GM12874 (cell line): ENCODE measurements around the gene ABHD2.

Experiments
- TF ChIP-seq, protein P1 (sequence below): IDR thresholded peaks from 2 replicates; pipeline ENCODE4 v1.5.1; 2011; ENCODE audit warnings: low read depth, mild to moderate bottlenecking, control low read depth, low read length, moderate library complexity; ENCODE audit not compliant: insufficient read depth

The ABHD2 gene

DNA sequence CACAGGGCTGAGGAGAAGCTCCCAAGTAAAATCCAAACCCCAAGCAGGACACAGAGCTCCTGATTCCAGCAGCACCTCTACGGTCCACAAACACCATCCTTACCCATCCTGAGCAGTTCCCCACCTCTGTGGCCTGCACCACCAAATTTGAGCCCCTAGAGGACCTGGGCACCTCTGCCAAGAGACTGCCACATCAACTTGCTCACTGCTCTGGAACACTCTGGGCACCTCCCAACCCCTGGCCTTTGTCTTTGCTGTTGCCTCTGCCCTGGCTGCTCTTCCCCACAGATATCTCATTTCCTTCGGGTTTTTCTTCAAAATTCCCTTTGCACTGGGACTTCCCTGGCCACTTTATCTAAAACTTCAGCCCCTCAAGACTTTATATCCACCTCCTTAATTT, 127.4 kb downstream of the ABHD2 start:
- TF ChIP-seq, protein P1, sequence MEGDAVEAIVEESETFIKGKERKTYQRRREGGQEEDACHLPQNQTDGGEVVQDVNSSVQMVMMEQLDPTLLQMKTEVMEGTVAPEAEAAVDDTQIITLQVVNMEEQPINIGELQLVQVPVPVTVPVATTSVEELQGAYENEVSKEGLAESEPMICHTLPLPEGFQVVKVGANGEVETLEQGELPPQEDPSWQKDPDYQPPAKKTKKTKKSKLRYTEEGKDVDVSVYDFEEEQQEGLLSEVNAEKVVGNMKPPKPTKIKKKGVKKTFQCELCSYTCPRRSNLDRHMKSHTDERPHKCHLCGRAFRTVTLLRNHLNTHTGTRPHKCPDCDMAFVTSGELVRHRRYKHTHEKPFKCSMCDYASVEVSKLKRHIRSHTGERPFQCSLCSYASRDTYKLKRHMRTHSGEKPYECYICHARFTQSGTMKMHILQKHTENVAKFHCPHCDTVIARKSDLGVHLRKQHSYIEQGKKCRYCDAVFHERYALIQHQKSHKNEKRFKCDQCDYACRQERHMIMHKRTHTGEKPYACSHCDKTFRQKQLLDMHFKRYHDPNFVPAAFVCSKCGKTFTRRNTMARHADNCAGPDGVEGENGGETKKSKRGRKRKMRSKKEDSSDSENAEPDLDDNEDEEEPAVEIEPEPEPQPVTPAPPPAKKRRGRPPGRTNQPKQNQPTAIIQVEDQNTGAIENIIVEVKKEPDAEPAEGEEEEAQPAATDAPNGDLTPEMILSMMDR, result no peak

DNA sequence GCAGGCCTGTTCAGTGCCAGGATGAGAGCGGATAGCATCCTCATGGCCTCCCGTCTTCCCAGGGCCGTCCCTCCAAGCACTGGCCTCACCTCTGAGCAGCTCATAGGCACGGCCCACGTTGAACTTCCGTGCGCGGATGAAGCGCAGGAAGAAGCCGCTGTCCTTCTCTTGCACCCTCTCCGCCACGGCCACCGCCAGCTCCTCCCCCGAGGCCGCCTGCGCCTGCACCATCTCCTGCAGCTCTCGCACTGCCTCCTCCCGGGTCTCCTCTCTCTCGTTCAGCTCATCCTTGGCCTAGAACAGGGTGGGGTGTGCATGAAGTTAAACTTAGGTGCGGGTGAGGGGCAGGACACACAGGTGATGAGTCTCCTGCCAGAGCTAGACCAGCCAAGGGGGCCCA, 128.8 kb downstream of the ABHD2 start:
- TF ChIP-seq, protein P1, result no peak

DNA sequence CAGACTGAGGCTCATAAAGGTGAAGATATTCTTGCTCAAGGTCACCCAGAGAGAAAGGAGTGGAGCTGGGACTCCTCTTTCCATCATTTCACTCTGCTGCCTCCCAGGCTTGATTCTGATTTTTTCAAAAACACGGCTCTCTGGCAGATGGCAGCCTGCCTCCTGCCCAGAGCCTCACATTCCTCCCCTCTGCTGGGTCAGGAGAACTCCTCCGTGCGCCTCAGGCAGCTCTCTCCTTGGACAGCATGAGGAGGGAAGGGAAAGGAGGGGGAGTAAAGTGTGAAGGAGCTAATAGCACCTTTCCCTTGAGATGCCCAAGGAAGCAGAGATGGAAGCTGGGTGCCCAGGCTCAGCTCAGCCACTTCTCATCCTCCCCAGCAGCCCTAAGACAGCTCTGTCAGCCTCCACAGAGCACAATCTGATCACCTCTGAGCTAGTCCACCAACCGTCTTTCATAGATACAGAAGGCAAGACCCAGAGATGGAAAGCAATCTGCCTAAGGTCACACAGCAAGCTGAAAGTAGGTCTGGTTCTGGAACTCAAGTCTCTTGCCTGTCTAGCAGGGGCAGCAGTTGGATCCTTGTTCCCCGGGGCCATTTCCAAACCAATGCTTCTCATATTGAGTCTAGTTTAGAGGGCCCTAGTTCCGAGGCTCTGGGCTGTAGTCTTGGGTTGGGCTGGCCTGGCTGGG, 129.6 kb downstream of the ABHD2 start:
- TF ChIP-seq, protein P1, result no peak

DNA sequence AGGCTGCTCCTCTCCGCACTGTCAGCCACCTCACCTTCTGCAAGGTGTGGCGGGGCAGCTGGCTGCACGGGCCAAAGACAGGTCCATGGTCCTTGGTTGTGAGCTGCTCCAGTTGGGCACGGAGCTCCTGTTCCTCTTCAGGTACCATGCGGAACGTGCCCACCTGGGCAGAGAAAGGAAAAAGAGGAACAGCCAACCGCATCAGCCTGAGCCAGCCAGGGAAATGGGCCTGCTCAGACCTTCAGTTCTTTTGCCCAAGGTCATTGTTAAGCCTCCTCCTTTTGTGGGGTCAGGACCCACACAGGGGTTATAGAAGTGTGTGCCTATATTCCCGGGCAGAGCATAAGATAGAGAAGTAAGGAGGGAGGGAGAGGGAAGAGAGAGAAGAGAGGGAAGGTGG, 130.3 kb downstream of the ABHD2 start:
- TF ChIP-seq, protein P1, result no peak

DNA sequence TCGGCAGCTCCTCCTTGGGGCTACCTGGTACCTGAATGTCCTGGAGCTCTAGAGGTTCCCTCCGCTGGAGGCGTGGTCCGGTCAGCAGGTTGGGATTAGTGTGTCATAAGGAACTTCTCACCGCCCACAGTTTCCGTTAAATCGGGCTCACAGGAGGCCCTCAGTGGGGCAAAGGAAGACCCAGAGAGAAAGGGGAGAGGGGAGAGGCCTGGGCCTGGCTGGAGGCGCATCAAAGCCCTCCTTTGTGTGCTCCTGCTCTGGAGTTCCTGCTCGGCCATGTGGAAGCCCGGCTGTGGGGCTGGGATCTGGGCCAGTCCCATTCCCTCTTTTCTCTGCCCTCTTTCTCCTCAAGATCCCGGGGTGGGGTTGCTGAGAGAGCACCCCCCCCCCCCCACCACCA, 133.3 kb downstream of the ABHD2 start, which contains the start of gene RLBP1:
RLBP1 (minus strand) TSS at position 37 of the 400 bp plus-strand sequence. CDS start 2,604 bp downstream, outside the sequence.
- TF ChIP-seq, protein P1, result no peak

DNA sequence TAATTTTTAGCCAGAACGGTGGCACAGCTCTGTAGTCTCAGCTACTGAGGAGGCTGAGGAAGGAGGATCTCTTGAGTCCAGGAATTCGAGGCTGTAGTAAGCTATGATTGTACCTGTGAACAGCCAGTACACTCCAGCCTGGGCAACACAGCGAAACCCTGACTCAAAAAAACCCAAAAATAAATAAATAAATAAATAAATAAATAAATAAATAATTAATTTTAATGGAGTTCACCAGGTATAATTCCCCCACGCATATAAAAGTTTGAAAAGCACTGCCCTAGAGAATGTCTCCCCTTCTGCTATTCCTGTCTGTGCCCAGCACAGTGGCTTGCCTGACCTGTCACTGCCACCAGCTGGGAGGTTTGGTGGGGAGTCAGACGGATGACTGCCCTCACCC, 137.3 kb downstream of the ABHD2 start:
- TF ChIP-seq, protein P1, result no peak

DNA sequence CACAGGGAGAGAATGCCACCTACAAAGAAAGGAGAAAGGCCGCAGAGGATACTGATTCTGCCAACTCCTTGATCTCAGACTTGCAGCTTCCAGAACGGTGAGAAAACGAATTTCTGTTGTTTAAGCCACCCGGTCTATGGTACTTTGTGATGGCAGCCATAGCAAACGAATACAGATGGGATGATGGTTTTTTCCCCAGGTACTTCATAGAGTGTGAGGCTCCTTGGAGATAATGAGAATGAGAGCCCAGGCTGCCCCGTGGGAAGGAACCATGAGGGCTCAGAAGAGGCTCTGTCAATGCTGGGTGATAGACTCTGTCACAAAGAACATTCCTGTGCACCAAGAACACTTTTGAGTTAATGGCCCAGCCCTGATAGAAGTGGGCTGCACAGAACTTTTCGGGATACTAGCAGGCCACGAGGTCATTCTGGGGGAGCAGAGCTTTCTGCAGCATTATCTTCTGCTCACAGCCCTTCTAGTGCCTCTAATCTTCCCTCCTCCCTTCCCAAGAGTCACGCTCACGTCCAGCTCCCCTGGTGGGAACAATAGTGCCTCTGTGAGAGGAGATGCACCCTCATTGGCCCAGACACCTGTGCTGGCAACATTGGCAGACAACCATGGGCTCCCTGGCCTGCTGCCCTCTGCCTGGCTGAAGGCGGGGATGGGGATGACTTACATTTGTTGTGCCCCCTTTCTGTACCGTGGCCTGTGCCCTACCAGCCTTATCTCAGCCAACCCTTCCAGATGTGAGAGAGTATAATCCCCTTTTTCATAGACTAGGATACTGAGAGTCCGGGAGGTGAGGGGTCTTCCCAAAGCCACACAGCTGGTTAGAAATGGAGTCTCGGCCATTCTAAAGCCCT, 138.3 kb downstream of the ABHD2 start:
- TF ChIP-seq, protein P1, result no peak
